ENCODE results near the gene FAM170B. TPM values are rescaled to one million over a fixed set of nuclear protein-coding genes. Genes with fewer than 3 reads are reported as not detected.
A peak's percentile ranks its signal among the peaks of the same experiment; 100 is the strongest.

FAM170B gene
- total and polyA plus RNA-seq, 4 donors: 0.13 to 0.34 TPM; not detected in 2

DNA sequence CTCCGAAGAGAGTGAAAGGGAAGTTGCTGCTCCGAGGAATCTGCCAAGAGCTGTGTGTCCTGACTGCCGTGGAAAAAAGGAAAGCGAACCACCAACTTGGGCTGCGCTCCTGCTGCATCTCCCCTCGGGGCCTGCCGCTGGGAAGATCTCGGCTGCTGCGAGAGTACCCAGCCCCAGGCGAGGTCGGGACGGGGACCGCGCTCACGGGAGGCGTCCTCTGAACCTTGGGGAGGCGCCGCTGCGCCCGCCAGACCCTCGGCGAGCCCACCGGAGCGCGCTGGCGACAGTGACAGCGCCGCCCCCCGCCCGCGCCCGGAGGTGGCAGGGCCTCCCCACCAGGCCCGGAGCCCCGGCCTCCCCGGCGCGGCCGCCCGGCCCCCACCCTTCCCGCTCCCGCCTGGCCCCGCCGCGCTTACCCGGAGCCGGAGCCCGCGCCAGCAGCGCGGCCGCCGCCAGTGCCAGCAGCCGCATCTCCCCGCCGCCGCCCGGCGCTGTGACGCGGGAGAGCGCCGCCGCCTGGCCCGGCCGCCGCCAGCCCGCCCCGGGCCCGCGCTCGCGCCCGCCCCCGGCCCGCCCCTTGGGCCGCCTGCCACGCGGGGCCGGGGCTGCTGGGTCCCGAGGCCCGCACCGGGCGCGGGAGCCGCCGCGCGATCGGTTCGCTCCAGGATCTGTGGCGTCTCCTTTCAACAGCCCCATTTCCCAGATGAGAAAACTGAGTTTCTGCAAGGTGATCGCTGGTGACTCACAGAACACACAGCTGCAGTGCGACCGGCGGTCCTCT is 18.6 kb downstream of the FAM170B start, which contains the start of gene VSTM4:
Gene VSTM4 (minus strand): TSS at position 508 of the 781 bp plus-strand sequence. CDS start 37 bp downstream, at position 471.
- DNase-seq (peak; percentile 65 to 79 (median 79)), ATAC-seq (ENCODE audit: insufficient read depth, low FRiP score) (no peak)
- peak within 1 kb of the TSS in 1 of 2 donors; percentile 93 for H3K9ac ChIP-seq (ENCODE audit: insufficient read depth in 1 of 2, low read length in 2 of 2)

DNA sequence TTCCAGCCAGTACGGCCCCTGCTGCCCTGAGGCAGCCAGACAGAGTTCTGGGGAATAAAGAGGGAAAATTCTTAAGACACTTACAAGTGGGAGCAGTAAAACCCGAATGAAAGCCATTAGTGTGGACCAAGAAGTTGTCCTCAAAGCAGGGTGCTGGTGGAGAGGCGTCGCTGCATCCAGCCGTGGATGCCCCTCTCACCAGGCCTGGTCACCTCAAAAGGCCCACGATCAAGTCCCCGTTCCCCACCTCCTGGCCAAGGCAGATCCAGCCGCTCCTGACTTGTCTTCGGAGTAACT is 19.2 kb downstream of the FAM170B start:
- Histone ChIP-seq H3K4me1 (ENCODE audit: control insufficient read depth in 5 of 5, insufficient read depth in 5 of 5, low read length in 5 of 5) (peaks cover 3 to 57% (median 12%) of the 10 kb centered on the region in 5 donors), H3K36me3 (ENCODE audit: control insufficient read depth in 4 of 4, insufficient read depth in 4 of 4, low read length in 4 of 4) (no peaks in the 10 kb centered on the region), H3K27ac (ENCODE audit: low read depth in 1 of 2, low read length in 1 of 2) (peak overlapping the region; percentile 81 to 84), H3K27me3 (ENCODE audit: control insufficient read depth in 3 of 3, insufficient read depth in 3 of 3, low read length in 2 of 3) (peaks cover 0 to 6% (median 0%) of the 10 kb centered on the region in 3 donors), H3K4me3 (peak overlapping the region; percentile 43), H3K9me3 (ENCODE audit: control insufficient read depth in 4 of 4, insufficient read depth in 3 of 4, low read length in 3 of 4) (no peaks in the 10 kb centered on the region), H3K9ac (ENCODE audit: insufficient read depth in 1 of 2, low read length in 2 of 2) (peak overlapping the region in 1 of 2 donors; percentile 93)
- 51 to 57% methylated on average over 9 of the region's 9 CpGs for WGBS, 2 donors
- DNase-seq (no peak), ATAC-seq (ENCODE audit: insufficient read depth, low FRiP score) (no peak)
- TF ChIP-seq, protein P1, sequence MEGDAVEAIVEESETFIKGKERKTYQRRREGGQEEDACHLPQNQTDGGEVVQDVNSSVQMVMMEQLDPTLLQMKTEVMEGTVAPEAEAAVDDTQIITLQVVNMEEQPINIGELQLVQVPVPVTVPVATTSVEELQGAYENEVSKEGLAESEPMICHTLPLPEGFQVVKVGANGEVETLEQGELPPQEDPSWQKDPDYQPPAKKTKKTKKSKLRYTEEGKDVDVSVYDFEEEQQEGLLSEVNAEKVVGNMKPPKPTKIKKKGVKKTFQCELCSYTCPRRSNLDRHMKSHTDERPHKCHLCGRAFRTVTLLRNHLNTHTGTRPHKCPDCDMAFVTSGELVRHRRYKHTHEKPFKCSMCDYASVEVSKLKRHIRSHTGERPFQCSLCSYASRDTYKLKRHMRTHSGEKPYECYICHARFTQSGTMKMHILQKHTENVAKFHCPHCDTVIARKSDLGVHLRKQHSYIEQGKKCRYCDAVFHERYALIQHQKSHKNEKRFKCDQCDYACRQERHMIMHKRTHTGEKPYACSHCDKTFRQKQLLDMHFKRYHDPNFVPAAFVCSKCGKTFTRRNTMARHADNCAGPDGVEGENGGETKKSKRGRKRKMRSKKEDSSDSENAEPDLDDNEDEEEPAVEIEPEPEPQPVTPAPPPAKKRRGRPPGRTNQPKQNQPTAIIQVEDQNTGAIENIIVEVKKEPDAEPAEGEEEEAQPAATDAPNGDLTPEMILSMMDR (IDR thresholded peaks at IDR 0.05; ENCODE audit: control extremely low read depth, extremely low read depth): no peak

More for the DNA sequence above, 18.6 kb downstream of the FAM170B start, which contains the start of gene VSTM4:
- H3K36me3 ChIP-seq (ENCODE audit: control insufficient read depth in 4 of 4, insufficient read depth in 4 of 4, low read length in 4 of 4): no peaks in the 10 kb centered on the region
- 3 to 5% methylated on average over 47 to 95 of the region's 95 CpGs for WGBS, 2 donors
- TF ChIP-seq, protein P1 (IDR thresholded peaks at IDR 0.05; ENCODE audit: control extremely low read depth, extremely low read depth): no peak
- H3K27ac ChIP-seq (ENCODE audit: low read depth in 1 of 2, low read length in 1 of 2): peak within 1 kb of the TSS; percentile 81 to 84
- H3K9me3 ChIP-seq (ENCODE audit: control insufficient read depth in 4 of 4, insufficient read depth in 3 of 4, low read length in 3 of 4): no peaks in the 10 kb centered on the region
- H3K4me1 ChIP-seq (ENCODE audit: control insufficient read depth in 5 of 5, insufficient read depth in 5 of 5, low read length in 5 of 5): peaks cover 0 to 51% (median 12%) of the 10 kb centered on the region in 5 donors
- H3K27me3 ChIP-seq (ENCODE audit: control insufficient read depth in 3 of 3, insufficient read depth in 3 of 3, low read length in 2 of 3): peaks cover 0 to 6% (median 0%) of the 10 kb centered on the region in 3 donors
- peak within 1 kb of the TSS; percentile 43 for H3K4me3 ChIP-seq

DNA sequence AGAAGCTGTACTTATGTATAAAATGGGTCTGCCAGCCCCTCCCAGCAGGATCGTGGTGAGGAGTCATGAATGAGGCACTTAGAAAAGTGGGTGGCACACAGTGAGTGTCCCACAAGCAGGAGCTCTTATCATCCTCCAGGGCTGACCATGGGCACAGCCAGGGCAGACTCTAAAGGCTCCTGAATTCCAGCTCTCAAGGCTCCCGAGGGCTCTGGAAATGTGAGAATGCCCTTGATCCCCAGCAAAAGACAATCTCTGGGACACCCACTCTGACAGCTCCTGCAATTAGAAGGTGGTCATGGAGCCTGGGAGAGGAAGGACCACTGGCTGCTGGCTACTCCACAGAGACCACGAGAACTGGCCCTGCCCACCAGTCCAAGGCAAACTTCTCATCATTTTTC is 20.1 kb downstream of the FAM170B start:
- Histone ChIP-seq H3K27ac (ENCODE audit: low read depth in 1 of 2, low read length in 1 of 2) (peak overlapping the region in 1 of 2 donors; percentile 4), H3K36me3 (ENCODE audit: control insufficient read depth in 4 of 4, insufficient read depth in 4 of 4, low read length in 4 of 4) (peaks cover 0 to 6% (median 0%) of the 10 kb centered on the region in 4 donors), H3K9ac (ENCODE audit: insufficient read depth in 1 of 2, low read length in 2 of 2) (peak overlapping the region in 1 of 2 donors; percentile 93), H3K9me3 (ENCODE audit: control insufficient read depth in 4 of 4, insufficient read depth in 3 of 4, low read length in 3 of 4) (no peaks in the 10 kb centered on the region), H3K4me1 (ENCODE audit: control insufficient read depth in 5 of 5, insufficient read depth in 5 of 5, low read length in 5 of 5) (peaks cover 4 to 65% (median 12%) of the 10 kb centered on the region in 5 donors), H3K27me3 (ENCODE audit: control insufficient read depth in 3 of 3, insufficient read depth in 3 of 3, low read length in 2 of 3) (peaks cover 0 to 6% (median 0%) of the 10 kb centered on the region in 3 donors), H3K4me3 (no peak overlapping the region)
- TF ChIP-seq, protein P1 (IDR thresholded peaks at IDR 0.05; ENCODE audit: control extremely low read depth, extremely low read depth): no peak
- ATAC-seq (ENCODE audit: insufficient read depth, low FRiP score) (peak; percentile 23), DNase-seq (no peak)
- whole genome bisulfite sequencing, 2 donors: 66 to 70% methylated on average over 3 of the region's 3 CpGs

Data from lung (tissue), 12 donors.